Esophagus squamous epithelium (tissue), 4 donors: ENCODE measurements around the gene TMEM132D.

Experiments used
- POLR2A ChIP-seq, 4 donors: fragments of 450-650 bp; IDR thresholded peaks; one replicate each; pipeline ENCODE4 v1.6.1; 2017; ENCODE audit warnings: antibody characterized with exemption in 4 of 4, mild to moderate bottlenecking in 4 of 4, moderate library complexity in 3 of 4
- TF ChIP-seq, protein P1 (sequence below), 6 experiments: fragments of 450-650 bp in 4 of 6; fragments of 200-600 bp in 2 of 6; sonication (generic) in 2 of 6; IDR thresholded peaks; one replicate each; pipeline ENCODE4 v1.5.1; 2016 to 2019; ENCODE audit warnings: antibody characterized with exemption in 6 of 6, mild to moderate bottlenecking in 4 of 6, moderate library complexity in 4 of 6

DNA sequence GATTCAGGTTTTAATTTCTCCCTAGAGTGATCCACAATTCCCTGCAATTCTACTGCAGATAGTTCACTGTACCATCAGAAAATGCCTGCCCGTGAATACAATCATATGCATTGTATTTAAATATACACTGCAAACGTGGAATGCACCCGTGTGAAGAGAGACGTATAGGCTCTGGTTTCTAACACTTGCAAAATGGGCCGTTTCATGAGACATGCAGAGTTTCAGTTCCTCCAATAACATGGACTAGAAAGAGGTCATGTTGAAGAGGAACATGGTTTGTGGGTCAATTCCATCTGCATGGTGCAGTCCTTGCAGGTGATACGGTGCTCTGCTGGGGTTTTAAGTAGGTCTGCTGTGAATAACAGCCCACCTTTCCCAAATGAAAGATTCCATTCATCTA is 373.3 kb downstream of the TMEM132D start:
- no peak for TF ChIP-seq POLR2A (IDR thresholded peaks at IDR 0.05)
- TF ChIP-seq, protein P1, sequence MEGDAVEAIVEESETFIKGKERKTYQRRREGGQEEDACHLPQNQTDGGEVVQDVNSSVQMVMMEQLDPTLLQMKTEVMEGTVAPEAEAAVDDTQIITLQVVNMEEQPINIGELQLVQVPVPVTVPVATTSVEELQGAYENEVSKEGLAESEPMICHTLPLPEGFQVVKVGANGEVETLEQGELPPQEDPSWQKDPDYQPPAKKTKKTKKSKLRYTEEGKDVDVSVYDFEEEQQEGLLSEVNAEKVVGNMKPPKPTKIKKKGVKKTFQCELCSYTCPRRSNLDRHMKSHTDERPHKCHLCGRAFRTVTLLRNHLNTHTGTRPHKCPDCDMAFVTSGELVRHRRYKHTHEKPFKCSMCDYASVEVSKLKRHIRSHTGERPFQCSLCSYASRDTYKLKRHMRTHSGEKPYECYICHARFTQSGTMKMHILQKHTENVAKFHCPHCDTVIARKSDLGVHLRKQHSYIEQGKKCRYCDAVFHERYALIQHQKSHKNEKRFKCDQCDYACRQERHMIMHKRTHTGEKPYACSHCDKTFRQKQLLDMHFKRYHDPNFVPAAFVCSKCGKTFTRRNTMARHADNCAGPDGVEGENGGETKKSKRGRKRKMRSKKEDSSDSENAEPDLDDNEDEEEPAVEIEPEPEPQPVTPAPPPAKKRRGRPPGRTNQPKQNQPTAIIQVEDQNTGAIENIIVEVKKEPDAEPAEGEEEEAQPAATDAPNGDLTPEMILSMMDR (IDR thresholded peaks at IDR 0.05): no peak
